GM12875 (cell line): ENCODE measurements around the gene ZNF688.
"Not testable (repeated sequence)": the region's sequence is repeated elsewhere in the genome, so short reads cannot be mapped to it uniquely, and the experiment has no call there.

Experiments
- H3K4me3 ChIP-seq: one replicate; pipeline ENCODE4 v1.5.1; 2011; ENCODE audit warnings: low read depth, low read length, control low read depth
- TF ChIP-seq, protein P1 (sequence below): IDR thresholded peaks from 2 replicates; pipeline ENCODE4 v1.5.1; 2011; ENCODE audit warnings: low read depth, mild to moderate bottlenecking, control low read depth, inconsistent platforms, low read length, moderate library complexity, borderline replicate concordance; ENCODE audit not compliant: insufficient read depth

ZNF688 gene

DNA sequence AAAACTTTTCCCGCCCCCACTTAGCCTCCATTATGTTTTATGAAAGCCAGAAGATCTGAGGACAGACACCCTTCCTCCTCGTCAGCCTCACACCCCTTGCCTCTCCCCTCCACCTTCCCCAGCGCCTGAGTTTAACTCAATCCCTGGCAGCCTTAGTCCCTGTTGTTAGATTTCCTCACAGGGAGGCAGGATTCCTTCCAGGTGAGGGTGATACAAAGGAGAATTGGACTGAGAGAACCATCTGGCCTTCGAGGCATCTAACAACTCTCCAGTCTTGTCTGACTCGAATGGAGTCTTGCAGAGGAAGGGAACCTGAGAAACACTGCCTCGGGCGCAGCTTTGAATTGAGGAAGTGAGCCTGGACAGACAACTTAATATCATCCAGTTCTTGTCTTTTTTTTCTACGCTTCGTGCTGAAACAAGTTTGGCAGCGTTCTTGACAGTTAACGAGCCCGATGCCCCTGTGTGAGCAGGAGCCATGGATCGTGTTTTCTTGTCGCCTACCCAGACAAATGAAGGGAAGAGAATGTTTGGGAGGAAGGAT is 43.8 kb downstream of the ZNF688 start:
- TF ChIP-seq, protein P1, sequence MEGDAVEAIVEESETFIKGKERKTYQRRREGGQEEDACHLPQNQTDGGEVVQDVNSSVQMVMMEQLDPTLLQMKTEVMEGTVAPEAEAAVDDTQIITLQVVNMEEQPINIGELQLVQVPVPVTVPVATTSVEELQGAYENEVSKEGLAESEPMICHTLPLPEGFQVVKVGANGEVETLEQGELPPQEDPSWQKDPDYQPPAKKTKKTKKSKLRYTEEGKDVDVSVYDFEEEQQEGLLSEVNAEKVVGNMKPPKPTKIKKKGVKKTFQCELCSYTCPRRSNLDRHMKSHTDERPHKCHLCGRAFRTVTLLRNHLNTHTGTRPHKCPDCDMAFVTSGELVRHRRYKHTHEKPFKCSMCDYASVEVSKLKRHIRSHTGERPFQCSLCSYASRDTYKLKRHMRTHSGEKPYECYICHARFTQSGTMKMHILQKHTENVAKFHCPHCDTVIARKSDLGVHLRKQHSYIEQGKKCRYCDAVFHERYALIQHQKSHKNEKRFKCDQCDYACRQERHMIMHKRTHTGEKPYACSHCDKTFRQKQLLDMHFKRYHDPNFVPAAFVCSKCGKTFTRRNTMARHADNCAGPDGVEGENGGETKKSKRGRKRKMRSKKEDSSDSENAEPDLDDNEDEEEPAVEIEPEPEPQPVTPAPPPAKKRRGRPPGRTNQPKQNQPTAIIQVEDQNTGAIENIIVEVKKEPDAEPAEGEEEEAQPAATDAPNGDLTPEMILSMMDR: no peak
- H3K4me3 ChIP-seq: peak overlapping the region; percentile 5

DNA sequence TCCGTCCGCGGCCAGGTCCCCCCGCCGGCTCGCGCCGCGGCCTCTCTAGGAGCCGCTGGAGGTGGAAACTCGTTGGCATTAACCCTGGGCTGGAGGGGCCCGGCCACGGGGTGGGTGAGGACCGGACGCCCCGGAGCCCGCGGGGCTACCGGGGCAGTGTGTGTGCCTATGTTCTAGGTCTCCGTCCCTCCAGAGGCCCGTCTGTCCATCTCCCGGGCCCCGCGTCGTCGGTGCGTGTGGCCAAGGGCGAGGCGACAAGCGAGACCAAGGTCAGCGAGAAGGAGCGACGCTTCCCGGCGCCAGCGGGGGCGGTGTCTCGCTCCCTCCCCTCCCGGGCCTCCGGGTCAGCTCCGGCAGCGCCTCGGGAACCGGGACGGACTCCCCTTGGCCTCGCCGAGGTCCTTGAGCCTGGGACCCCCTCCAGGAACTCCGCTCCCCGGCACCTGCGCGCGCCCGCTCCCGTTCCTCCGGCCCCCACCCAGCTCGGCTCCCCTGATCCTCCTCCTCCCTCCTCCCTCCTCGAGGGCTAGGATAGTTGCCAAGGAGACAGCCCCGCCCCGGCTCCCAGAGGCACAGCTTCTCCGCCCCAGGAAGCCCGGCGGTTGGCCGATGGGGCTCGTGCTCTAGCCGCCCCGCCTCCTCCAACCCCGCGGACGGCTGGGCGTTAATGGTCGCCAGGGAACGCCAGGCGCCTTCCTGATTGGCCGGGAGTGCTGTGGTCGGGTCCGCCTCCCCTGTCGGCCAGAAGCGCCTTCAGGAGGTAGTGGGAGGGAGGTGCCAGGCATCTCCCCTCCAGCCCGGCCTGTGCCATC is 44.5 kb downstream of the ZNF688 start:
- TF ChIP-seq, protein P1: peak; percentile 58
- H3K4me3 ChIP-seq: peak overlapping the region; percentile 85

DNA sequence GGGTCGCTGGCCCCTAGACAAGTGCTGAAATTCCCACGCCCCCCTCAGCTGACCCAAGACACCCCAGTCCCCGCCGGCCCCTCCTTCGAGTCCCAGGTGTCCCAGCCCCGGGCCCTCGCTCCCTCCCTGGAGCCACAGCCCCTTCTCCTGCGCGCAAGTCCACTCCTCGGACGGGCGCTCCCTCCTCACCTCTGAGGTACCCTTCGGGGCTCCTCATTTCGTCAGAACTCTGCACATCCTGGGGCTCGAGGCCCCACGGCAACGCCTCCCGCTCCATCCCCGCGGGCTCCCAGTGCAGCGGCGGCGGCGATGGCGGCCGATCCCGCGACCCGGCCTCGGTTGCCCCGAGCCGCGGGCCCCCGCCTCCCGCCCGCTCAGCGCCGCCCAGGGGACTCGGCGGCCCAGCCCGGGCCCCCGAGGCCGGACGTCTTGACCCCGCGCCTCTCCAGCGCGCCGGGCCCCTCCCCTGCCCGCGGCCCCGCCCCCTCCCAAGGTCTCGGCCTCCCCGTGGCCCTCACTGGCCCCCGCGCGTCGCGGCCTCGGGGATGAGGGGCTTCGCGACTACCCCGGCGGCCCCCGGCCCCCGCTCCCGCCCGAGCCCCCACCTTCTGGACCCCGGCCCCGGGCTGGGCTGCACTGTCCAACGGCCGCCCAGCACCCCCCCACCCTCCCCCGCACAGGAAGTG is 45.2 kb downstream of the ZNF688 start, which contains the start of gene ZNF768:
Gene ZNF768 (minus strand): TSS at position 430 of the 686 bp plus-strand sequence. CDS start 153 bp downstream, at position 277.
- peak within 1 kb of the TSS; percentile 85 for H3K4me3 ChIP-seq

DNA sequence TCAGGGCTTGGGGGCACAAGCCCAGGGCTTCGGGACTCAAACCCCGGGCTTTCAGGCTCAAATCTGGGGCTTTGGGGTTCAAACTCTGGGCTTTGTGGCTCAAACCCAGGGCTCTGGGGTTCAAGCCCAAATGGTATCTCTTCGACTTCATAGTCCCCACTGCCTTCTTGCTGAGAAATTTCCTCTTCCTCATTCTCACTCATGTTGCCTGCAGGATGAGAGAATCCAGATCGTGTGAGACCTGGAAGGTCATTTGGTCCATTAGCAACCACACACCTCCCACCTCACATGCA is 45.7 kb downstream of the ZNF688 start:
- TF ChIP-seq, protein P1: no peak
- H3K4me3 ChIP-seq: no peak overlapping the region

More for the DNA sequence above, 45.2 kb downstream of the ZNF688 start, which contains the start of gene ZNF768:
- TF ChIP-seq, protein P1: no peak

DNA sequence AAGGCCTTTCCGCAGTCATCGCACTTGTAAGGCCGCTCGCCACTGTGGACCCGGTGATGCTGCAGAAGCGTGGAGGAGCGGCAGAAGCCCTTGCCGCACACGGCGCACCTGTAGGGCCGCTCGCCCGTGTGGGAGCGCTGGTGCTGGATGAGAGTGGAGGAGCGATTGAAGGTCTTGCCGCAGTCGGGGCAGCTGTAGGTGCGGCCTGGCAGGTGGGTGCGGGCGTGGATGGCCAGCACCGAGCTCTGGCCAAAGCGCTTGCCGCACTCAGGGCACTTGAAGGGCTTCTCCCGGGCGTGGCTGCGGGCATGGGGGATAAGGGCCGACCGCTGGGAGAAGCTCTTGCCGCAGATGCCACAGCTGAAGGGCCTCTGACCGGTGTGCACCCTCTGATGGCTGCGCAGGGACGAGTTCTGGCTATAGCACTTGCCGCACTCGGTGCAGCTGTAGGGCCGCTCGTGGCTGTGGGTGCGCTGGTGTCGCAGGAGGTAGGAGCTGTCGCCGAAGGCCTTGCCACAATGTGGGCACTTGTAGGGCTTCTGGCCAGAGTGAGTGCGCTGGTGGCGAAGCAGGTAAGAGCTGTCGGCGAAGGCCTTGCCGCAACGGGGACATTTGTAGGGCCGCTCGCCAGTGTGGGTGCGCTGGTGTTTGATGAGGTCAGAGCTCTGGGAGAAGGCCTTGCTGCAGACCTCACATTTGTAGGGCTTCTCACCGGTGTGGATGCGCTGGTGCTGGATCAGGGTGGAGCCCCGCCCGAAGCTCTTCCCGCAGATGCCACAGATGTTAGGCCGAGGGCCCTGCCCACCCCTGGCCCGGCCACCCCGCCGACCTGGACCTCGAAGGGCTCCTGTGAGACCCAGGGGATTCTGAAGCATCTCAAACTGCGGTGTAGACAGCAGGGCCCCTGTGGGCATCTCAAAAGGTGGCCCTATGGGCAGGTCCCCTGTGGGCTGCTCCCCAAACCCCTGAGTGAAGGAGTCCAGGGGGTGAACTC is 46.6 kb downstream of the ZNF688 start:
- TF ChIP-seq, protein P1: no peak
- H3K4me3 ChIP-seq: no peak overlapping the region

DNA sequence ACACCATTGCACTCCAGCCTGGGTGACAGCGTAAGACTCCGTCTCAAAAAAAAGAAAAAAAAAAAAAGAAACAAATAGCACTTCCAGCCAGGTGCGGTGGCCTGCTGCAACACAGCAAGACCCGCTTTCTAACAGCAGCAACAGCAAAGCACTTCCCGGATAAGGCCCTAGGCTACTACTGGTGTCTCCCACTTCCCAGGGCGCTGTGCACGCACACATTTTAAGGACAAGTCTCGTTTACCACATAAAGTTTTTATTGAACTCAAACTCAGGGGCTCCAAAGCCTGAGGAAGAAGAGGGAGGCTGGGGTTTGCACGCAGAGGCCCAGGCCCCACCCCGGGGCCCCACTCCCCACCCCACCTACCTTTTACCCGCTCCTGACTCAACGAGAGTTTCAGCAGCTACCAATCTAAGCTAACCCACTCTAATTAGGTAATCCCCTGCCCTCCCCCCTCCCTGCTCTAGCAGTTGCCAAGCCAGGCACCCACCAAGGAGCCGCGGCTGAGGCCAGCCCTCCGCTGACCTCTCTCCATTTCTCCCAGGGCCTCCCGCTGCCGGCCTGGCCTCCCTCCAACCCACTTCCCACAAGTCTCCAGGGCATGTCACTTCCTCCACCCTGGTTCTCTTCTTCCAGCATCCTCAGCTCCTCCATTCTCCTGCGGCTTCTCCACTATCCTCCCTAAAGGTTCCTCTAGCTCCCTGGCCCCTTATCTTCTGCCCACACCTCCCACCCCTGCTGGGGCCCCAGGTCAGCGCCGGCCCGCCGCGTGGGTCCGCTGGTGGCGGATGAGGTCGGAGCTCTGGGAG is 47.5 kb downstream of the ZNF688 start:
- H3K4me3 ChIP-seq: no peak overlapping the region
- TF ChIP-seq, protein P1: no peak

DNA sequence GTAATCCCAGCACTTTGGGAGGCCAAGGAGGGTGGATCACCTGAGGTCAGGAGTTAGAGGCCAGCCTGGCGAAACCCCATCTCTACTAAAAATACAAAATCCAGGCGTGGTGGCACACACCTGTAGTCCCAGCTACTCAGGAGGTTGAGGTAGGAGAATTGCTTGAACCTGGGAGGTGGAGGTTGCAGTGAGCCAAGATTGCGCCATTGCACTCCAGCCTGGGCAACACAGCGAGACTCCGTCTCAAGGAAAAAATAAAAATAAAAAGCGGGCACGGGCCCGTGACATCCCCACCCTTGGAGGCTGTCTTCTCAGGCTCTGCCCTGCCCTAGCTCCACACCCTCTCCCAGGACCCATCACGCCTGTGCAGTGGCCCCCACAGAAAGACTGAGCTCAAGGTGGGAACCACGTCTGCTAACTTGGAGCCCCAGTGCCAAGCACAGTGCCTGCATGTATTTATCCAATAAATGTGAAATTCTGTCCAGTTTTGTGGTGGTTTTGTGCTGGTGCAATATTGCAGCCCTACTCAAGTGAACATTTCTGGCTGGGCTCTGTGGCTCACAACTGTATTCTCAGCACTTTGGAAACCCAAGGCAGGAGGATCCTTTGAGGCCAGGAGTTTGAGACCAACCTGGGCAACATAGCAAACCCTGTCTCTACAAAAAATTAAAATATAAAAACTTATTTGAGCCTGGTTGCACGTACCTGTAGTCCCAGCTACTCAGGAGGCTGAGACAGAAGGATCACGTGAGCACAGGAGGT is 48.6 kb downstream of the ZNF688 start:
- not testable (repeated sequence) for H3K4me3 ChIP-seq
